Measurements from ENCODE around the gene CBFA2T2. TPM values are rescaled to one million over a fixed set of nuclear protein-coding genes. Genes with fewer than 3 reads are reported as not detected.
"Not testable (repeated sequence)": the region's sequence is repeated elsewhere in the genome, so short reads cannot be mapped to it uniquely, and the experiment has no call there.

The CBFA2T2 gene
- polyA plus RNA-seq, 4 donors = 21.8 to 29.8 (median 25.1) TPM

DNA sequence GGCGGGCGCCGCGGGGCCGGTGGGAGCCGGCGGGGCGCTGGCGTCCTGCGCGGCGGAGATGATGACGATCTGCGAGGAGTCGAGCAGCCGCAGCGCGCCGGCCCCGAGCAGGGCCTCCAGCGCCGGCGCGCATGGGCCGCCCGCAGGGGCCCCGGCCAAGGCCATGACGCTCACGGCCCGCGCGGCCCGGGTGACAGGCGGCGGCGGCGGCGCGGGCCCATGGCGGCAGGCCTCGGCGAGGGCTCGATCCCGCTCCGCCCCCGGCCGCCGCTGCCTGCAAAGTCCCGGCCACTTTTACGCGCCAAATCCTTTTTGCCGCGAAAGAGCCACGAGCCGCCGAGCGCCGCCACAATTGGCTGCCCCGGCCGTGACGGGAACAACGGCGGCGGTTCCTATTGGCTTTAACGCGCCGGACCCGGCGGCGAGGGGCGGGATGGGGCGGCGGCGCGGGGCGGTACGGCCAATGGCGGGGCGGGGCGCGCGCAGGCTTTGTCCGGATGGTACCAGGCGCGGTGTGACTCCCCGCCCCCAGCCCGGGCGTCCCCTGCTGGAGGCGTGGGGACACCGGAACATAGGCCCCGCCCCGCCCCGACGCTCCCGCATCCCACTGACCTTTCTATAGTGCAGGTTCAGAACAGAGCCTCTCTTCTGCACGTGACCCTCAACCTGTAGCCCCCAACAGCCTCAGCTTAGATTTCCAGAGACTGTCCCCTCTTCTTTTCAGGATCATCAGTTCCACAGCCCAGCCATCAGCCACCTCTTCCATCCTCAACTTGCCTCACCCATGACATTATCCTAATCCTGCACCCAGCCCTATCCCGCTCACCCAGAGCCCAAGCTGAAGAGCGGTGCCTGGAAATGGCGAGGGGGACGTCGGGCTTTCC lies 196.4 kb downstream of the CBFA2T2 start, which contains the start of gene E2F1:
E2F1 (minus strand) TSS at position 286 of the 884 bp plus-strand sequence; CDS start at position 165, 121 bp downstream.
- DNase-seq (ENCODE audit: low read depth in 4 of 4, low spot score in 3 of 4) = peak; percentile 78 to 87 (median 84)

- no peak for DNase-seq (ENCODE audit: low read depth in 4 of 4, low spot score in 3 of 4)
Measured at GRCh38 chr20:33686984-33687366, 197.1 kb downstream of the CBFA2T2 start.

DNA sequence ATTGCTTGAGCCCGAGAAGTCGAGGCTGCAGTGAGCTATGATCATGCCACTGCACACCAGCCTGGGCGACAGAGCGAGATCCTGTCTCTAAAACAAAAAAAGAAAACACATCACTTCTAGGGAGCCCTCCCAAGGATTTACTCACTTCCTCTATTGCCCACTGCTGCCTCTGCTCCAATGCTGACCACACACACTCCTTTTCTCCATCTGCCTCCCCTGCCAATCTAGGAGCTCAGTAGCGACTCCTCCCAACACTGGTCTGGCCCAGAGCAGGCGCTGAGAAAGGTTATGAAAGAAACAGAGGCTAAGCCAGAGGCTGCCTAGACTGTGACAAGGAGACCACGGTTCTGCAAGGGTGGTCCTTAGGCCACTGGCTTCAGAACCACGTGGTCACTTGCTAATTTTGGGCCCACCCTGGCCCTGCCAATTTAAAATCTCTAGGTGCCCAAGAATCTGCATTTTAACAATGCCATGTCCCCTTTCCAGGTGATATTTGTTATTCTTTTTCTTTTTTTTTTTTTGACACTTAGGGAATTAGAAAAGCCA lies 197.5 kb downstream of the CBFA2T2 start:
- no peak for DNase-seq (ENCODE audit: low read depth in 4 of 4, low spot score in 3 of 4)

GRCh38 chr20:33687993-33688937 lies 198.4 kb downstream of the CBFA2T2 start:
- DNase-seq (ENCODE audit: low read depth in 4 of 4, low spot score in 3 of 4) = no peak

DNA sequence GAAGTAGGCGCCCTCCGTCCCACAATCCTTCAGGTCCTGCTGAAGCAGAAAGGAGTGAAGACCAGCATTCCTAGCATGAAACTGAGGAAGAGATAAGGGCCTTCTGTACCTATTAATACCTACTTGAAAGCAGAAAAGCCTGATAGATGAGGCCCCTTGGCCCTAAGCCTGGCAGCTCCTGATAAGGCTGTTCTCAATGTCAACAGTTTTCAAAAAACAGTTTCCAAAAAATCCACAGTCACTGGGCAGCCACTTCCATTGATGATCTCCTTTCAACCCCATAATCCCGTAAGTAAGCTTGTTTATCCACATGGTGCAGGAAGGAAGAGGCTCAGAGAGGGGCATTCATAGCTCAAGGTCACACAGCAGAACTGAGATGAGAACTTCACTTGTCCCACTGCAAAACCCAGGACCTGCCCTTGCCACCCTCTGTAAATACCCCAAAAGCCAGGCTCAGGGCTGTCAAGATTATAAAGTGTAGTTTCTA lies 199.1 kb downstream of the CBFA2T2 start:
- DNase-seq (ENCODE audit: low read depth in 4 of 4, low spot score in 3 of 4) = no peak

- DNase-seq (ENCODE audit: low read depth in 4 of 4, low spot score in 3 of 4) = no peak
Measured at GRCh38 chr20:33689493-33689892, 199.6 kb downstream of the CBFA2T2 start.

DNA sequence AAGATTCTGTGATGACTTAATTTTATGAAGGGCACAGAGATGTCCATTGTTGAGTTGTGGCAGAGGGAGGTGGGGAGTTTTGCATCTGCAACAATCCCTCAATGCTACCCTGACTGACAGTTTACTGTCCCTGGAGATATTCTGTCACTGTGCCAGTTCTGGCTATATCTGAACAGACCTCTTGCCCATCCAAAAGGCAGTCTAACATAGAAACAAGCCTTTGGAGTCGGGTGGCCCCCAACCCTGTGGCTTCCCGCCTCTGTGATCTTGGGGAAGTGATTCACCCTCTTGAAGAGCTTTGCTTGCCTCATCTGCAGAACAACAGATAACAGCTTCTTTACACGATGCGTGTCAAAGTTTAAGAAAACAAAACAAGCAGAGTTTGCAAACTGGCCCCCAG lies 200.1 kb downstream of the CBFA2T2 start:
- no peak for DNase-seq (ENCODE audit: low read depth in 4 of 4, low spot score in 3 of 4)

DNA sequence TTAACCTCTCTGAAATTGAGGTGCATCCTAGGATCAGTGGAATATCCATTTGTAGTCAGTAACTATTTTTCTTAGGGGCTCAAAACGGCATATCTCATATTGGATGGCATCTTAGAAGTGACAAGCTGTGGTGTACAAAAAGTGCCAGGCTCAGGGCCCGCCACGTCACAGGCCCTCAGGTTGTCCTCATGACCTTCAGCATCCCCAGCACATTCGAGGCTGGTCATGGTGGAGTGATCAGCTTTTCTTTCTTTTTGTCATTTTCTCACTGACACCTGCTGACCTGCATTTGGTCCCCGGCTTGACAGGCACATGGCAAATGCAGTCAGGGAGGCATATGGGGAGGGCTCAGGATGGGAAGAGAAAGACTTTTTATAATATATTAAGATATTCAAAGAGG lies 203.4 kb downstream of the CBFA2T2 start:
- no peak for DNase-seq (ENCODE audit: low read depth in 4 of 4, low spot score in 3 of 4)

- DNase-seq (ENCODE audit: low read depth in 4 of 4, low spot score in 3 of 4) = no peak
Measured at GRCh38 chr20:33693741-33694638, 204.1 kb downstream of the CBFA2T2 start.

DNA sequence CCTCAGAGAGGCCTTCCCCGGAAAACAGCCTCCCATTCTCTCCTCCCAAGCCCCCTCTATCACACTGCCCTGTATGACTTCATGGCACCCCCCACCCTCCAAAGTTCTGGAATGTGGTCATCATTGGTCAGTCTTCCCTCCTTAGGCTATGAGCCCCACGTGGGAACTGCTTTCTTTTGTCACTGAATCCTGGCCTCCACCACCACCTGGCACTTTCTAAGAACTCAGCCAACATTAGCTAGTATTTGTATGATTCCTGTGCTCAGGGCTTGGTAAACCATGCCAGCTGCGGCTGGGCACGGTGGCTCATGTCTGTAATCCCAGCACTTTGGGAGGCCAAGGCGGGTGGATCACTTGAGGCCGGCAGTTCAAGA lies 204.7 kb downstream of the CBFA2T2 start:
- no peak for DNase-seq (ENCODE audit: low read depth in 4 of 4, low spot score in 3 of 4)

DNA sequence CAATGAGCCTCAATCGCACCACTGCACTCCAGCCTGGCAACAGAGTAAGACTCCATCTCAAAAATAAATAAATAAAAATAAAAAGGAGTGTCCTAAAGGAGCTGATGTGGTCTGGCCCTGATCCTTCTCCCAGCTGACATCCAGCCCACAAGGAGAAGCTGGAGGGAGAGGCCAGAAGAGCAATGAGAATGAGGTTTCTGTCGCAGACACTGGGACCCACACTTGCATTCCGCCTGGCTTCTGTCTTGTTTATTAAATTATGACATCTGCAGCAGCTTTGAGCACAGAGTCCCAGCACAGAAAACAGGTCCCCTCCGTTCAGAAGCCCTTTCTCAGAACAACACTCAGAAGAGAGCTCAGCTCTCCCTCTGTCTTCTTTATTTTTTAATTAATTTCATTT lies 206.6 kb downstream of the CBFA2T2 start:
- no peak for DNase-seq (ENCODE audit: low read depth in 4 of 4, low spot score in 3 of 4)

GRCh38 chr20:33697129-33697528 lies 207.2 kb downstream of the CBFA2T2 start:
- no peak for DNase-seq (ENCODE audit: low read depth in 4 of 4, low spot score in 3 of 4)

- DNase-seq (ENCODE audit: low read depth in 4 of 4, low spot score in 3 of 4) = not testable (repeated sequence)
Measured at GRCh38 chr20:33698966-33699365, 209.1 kb downstream of the CBFA2T2 start.

Other genes starting within 250 kb of the CBFA2T2 start
- gene BPIFB1, start 206.9 kb upstream of the CBFA2T2 start, polyA plus RNA-seq (ENCODE audit: insufficient read length in 4 of 4) = under 1 TPM in 1 of 4 donors, not detected in 3; 0.05 TPM
- 10 to 100 TPM; 26.1 to 31.7 (median 29.1) TPM for gene CDK5RAP1, start 88.6 kb upstream of the CBFA2T2 start, polyA plus RNA-seq (ENCODE audit: insufficient read length in 4 of 4)
- gene SNTA1, start 46.3 kb upstream of the CBFA2T2 start, polyA plus RNA-seq (ENCODE audit: insufficient read length in 4 of 4) = 10 to 100 TPM in 2 of 4 donors, 1 to 10 TPM in 2; 9.0 to 13.8 (median 10.7) TPM
- gene C20orf144, start 172.2 kb downstream of the CBFA2T2 start, polyA plus RNA-seq (ENCODE audit: insufficient read length in 4 of 4) = under 1 TPM; 0.12 to 0.26 (median 0.21) TPM
- gene ACTL10, start 176.8 kb downstream of the CBFA2T2 start, polyA plus RNA-seq (ENCODE audit: insufficient read length in 4 of 4) = under 1 TPM; 0.22 to 0.64 (median 0.45) TPM
- 10 to 100 TPM; 13.0 to 19.5 (median 14.8) TPM for gene NECAB3, start 184.3 kb downstream of the CBFA2T2 start, polyA plus RNA-seq (ENCODE audit: insufficient read length in 4 of 4)
- 10 to 100 TPM; 10.8 to 12.7 (median 12.1) TPM for gene E2F1, start 196.3 kb downstream of the CBFA2T2 start, polyA plus RNA-seq (ENCODE audit: insufficient read length in 4 of 4)
- gene PXMP4, start 230.2 kb downstream of the CBFA2T2 start, polyA plus RNA-seq (ENCODE audit: insufficient read length in 4 of 4) = 1 to 10 TPM; 8.9 to 9.5 (median 9.1) TPM
- gene ZNF341, start 241.9 kb downstream of the CBFA2T2 start, polyA plus RNA-seq (ENCODE audit: insufficient read length in 4 of 4) = 1 to 10 TPM; 2.9 to 3.3 (median 3.1) TPM